ENCODE measurements around the gene KIF12. TPM values are rescaled to one million over a fixed set of nuclear protein-coding genes. Genes with fewer than 3 reads are reported as not detected.

The KIF12 gene
- polyA plus RNA-seq, 4 donors: 14.3 to 151 (median 105) TPM

GRCh38 chr9:114126247-114127060 is 27.4 kb upstream of the KIF12 start:
- no peaks in the 10 kb centered on the region for H3K36me3 ChIP-seq (ENCODE audit: control insufficient read depth in 3 of 3, insufficient read depth in 2 of 3, low read depth in 1 of 3, low read length in 3 of 3)
- WGBS, 3 donors: 74 to 87% (median 79%) methylated on average over 13 of the region's 13 CpGs
- no peak for FAIRE-seq

DNA sequence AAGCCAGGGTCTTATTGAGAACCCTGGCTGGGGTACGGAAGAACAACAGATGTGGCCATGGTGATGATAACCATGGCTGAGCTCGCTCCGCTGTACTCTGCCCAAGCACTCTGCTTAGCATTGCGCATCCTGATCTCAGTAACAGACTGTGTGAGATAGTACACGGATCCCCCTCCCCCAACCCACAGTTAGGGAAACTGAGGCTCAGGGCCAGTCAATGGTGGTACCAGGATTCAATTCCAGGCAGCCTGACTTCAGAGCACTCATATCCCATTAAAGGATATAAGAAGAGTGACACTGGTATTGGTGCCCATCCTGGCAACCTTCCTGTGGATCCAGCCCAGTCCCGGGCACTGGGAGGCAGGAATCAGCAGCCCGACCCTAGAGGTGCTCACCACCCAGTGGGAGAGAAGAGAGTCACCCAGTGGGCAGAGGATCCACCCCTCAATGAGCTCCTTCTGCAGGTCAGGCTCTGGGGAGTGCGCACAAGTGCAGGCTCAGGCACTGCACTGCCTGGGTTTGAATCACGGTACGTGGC is 26.5 kb upstream of the KIF12 start:
- Histone ChIP-seq H3K4me3 (ENCODE audit: low read depth in 1 of 3, low read length in 3 of 3) (no peak overlapping the region), H3K27me3 (ENCODE audit: control insufficient read depth in 3 of 3, insufficient read depth in 3 of 3, low read length in 3 of 3) (peaks cover 0 to 4% (median 0%) of the 10 kb centered on the region in 3 donors), H3K4me1 (ENCODE audit: control insufficient read depth in 3 of 3, insufficient read depth in 2 of 3, low read depth in 1 of 3, low read length in 2 of 3) (peaks cover 0 to 30% (median 0%) of the 10 kb centered on the region in 3 donors), H3K36me3 (ENCODE audit: control insufficient read depth in 3 of 3, insufficient read depth in 2 of 3, low read depth in 1 of 3, low read length in 3 of 3) (no peaks in the 10 kb centered on the region), H3K27ac (ENCODE audit: low read depth in 1 of 3, low read length in 2 of 3) (no peak overlapping the region), H3K9me3 (ENCODE audit: control insufficient read depth in 2 of 2, insufficient read depth in 1 of 2, low read depth in 1 of 2, low read length in 1 of 2) (peaks cover 0 to 9% of the 10 kb centered on the region in 2 donors)
- DNase-seq (no peak), FAIRE-seq (no peak)
- 68 to 91% (median 84%) methylated on average over 10 of the region's 10 CpGs for WGBS, 3 donors

More at GRCh38 chr9:114126247-114127060, 27.4 kb upstream of the KIF12 start:
- DNase-seq: no peak
- Histone ChIP-seq H3K27ac (ENCODE audit: low read depth in 1 of 3, low read length in 2 of 3) (no peak overlapping the region), H3K4me3 (ENCODE audit: low read depth in 1 of 3, low read length in 3 of 3) (no peak overlapping the region), H3K9me3 (ENCODE audit: control insufficient read depth in 2 of 2, insufficient read depth in 1 of 2, low read depth in 1 of 2, low read length in 1 of 2) (peaks cover 0 to 9% of the 10 kb centered on the region in 2 donors), H3K4me1 (ENCODE audit: control insufficient read depth in 3 of 3, insufficient read depth in 2 of 3, low read depth in 1 of 3, low read length in 2 of 3) (peaks cover 0 to 25% (median 0%) of the 10 kb centered on the region in 3 donors), H3K27me3 (ENCODE audit: control insufficient read depth in 3 of 3, insufficient read depth in 3 of 3, low read length in 3 of 3) (peaks cover 0 to 4% (median 0%) of the 10 kb centered on the region in 3 donors)

DNA sequence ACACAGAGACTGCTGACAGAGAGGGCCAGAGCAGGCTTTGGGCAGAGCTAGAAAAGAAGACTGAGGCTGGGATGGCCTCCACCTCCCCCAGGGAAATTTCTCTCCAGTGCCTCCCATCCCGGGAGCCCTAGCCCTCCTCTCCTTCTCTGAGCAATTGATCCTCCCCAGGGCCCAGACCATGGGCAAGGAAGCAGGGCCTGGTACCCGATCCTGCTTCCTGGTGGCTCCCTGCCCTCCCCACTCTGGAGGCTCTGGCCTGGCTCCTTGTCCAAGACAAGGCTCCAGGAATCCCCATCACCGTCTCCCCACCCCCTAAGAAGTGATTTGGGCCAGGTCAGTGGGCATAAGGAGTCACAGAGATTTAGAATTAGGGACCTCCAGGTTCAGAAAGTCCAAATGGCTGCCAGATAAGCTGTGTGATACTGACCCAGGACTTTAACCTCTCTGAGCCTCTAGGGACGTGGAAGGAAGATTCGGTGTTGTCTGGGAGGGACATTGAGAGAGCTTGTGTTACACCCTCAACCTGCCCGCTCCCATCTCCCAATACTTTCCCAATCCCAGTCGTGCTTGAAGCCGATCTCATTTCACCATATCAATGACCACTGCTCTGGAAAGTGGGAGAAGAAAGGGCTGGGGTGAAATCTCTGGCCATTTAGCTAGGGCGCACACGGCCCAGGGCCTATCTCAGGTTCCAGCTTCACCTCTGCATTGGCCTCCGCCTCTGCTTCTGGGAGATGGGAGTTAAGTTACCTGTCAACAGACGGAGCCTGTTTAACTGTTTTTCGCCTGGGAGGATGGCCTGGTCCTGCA is 25.8 kb upstream of the KIF12 start:
- peaks cover 0 to 35% (median 0%) of the 10 kb centered on the region in 3 donors for H3K4me1 ChIP-seq (ENCODE audit: control insufficient read depth in 3 of 3, insufficient read depth in 2 of 3, low read depth in 1 of 3, low read length in 2 of 3)
- no peak overlapping the region for H3K4me3 ChIP-seq (ENCODE audit: low read depth in 1 of 3, low read length in 3 of 3)
- no peaks in the 10 kb centered on the region for H3K36me3 ChIP-seq (ENCODE audit: control insufficient read depth in 3 of 3, insufficient read depth in 2 of 3, low read depth in 1 of 3, low read length in 3 of 3)
- 78 to 86% (median 79%) methylated on average over 13 of the region's 13 CpGs for WGBS, 3 donors
- DNase-seq: no peak
- H3K9me3 ChIP-seq (ENCODE audit: control insufficient read depth in 2 of 2, insufficient read depth in 1 of 2, low read depth in 1 of 2, low read length in 1 of 2): peaks cover 0 to 9% of the 10 kb centered on the region in 2 donors
- H3K27ac ChIP-seq (ENCODE audit: low read depth in 1 of 3, low read length in 2 of 3): no peak overlapping the region
- H3K27me3 ChIP-seq (ENCODE audit: control insufficient read depth in 3 of 3, insufficient read depth in 3 of 3, low read length in 3 of 3): peaks cover 0 to 1% (median 0%) of the 10 kb centered on the region in 3 donors
- no peak for FAIRE-seq

- DNase-seq (no peak), FAIRE-seq (no peak)
- WGBS, 3 donors: 44 to 67% (median 62%) methylated on average over 1 of the region's 1 CpG
- Histone ChIP-seq H3K27ac (ENCODE audit: low read depth in 1 of 3, low read length in 2 of 3) (no peak overlapping the region), H3K9me3 (ENCODE audit: control insufficient read depth in 2 of 2, insufficient read depth in 1 of 2, low read depth in 1 of 2, low read length in 1 of 2) (peaks cover 0 to 9% of the 10 kb centered on the region in 2 donors), H3K4me1 (ENCODE audit: control insufficient read depth in 3 of 3, insufficient read depth in 2 of 3, low read depth in 1 of 3, low read length in 2 of 3) (peaks cover 0 to 40% (median 0%) of the 10 kb centered on the region in 3 donors), H3K36me3 (ENCODE audit: control insufficient read depth in 3 of 3, insufficient read depth in 2 of 3, low read depth in 1 of 3, low read length in 3 of 3) (no peaks in the 10 kb centered on the region), H3K4me3 (ENCODE audit: low read depth in 1 of 3, low read length in 3 of 3) (no peak overlapping the region), H3K27me3 (ENCODE audit: control insufficient read depth in 3 of 3, insufficient read depth in 3 of 3, low read length in 3 of 3) (peaks cover 0 to 1% (median 0%) of the 10 kb centered on the region in 3 donors)
These were observed 25.0 kb upstream of the KIF12 start for GRCh38 chr9:114124138-114124537.

GRCh38 chr9:114123031-114123977 is 24.2 kb upstream of the KIF12 start:
- Histone ChIP-seq H3K36me3 (ENCODE audit: control insufficient read depth in 3 of 3, insufficient read depth in 2 of 3, low read depth in 1 of 3, low read length in 3 of 3) (no peaks in the 10 kb centered on the region), H3K27me3 (ENCODE audit: control insufficient read depth in 3 of 3, insufficient read depth in 3 of 3, low read length in 3 of 3) (peaks cover 0 to 1% (median 0%) of the 10 kb centered on the region in 3 donors), H3K4me3 (ENCODE audit: low read depth in 1 of 3, low read length in 3 of 3) (no peak overlapping the region), H3K4me1 (ENCODE audit: control insufficient read depth in 3 of 3, insufficient read depth in 2 of 3, low read depth in 1 of 3, low read length in 2 of 3) (peaks cover 0 to 48% (median 0%) of the 10 kb centered on the region in 3 donors), H3K9me3 (ENCODE audit: control insufficient read depth in 2 of 2, insufficient read depth in 1 of 2, low read depth in 1 of 2, low read length in 1 of 2) (peaks cover 0 to 9% of the 10 kb centered on the region in 2 donors), H3K27ac (ENCODE audit: low read depth in 1 of 3, low read length in 2 of 3) (no peak overlapping the region)
- DNase-seq: peak in 1 of 2 donors; percentile 58
- 63 to 82% (median 63%) methylated on average over 9 of the region's 9 CpGs for WGBS, 3 donors
- FAIRE-seq: no peak

- Histone ChIP-seq H3K4me3 (ENCODE audit: low read depth in 1 of 3, low read length in 3 of 3) (no peak overlapping the region), H3K4me1 (ENCODE audit: control insufficient read depth in 3 of 3, insufficient read depth in 2 of 3, low read depth in 1 of 3, low read length in 2 of 3) (peaks cover 0 to 55% (median 0%) of the 10 kb centered on the region in 3 donors), H3K9me3 (ENCODE audit: control insufficient read depth in 2 of 2, insufficient read depth in 1 of 2, low read depth in 1 of 2, low read length in 1 of 2) (peaks cover 0 to 4% of the 10 kb centered on the region in 2 donors), H3K36me3 (ENCODE audit: control insufficient read depth in 3 of 3, insufficient read depth in 2 of 3, low read depth in 1 of 3, low read length in 3 of 3) (no peaks in the 10 kb centered on the region), H3K27ac (ENCODE audit: low read depth in 1 of 3, low read length in 2 of 3) (no peak overlapping the region), H3K27me3 (ENCODE audit: control insufficient read depth in 3 of 3, insufficient read depth in 3 of 3, low read length in 3 of 3) (no peaks in the 10 kb centered on the region)
- FAIRE-seq (no peak), DNase-seq (no peak)
- 77 to 88% (median 82%) methylated on average over 9 of the region's 9 CpGs for WGBS, 3 donors
These were observed 23.3 kb upstream of the KIF12 start for GRCh38 chr9:114122136-114123027.

Data from small intestine (tissue), 7 donors.